HG02623 (cell line): ENCODE measurements around the gene TCF25.
"Not testable (repeated sequence)": the region's sequence is repeated elsewhere in the genome, so short reads cannot be mapped to it uniquely, and the experiment has no call there.

Experiments
- ATAC-seq: cut with Tn5 transposase; IDR thresholded peaks from one replicate; pipeline ENCODE4 v1.9.1; 2021; ENCODE audit warnings: moderate library complexity; ENCODE audit not compliant: unreplicated experiment

Gene TCF25

GRCh38 chr16:89902980-89903379 is 29.6 kb downstream of the TCF25 start:
- no peak for ATAC-seq

GRCh38 chr16:89903908-89904515 is 30.6 kb downstream of the TCF25 start:
- ATAC-seq, result no peak

- ATAC-seq, result no peak
Measured at GRCh38 chr16:89904606-89905510, 31.5 kb downstream of the TCF25 start.

GRCh38 chr16:89905511-89906139 is 32.2 kb downstream of the TCF25 start:
- ATAC-seq, result no peak

- no peak for ATAC-seq
Measured at GRCh38 chr16:89906140-89907025, 33.0 kb downstream of the TCF25 start.

GRCh38 chr16:89907055-89907814 is 33.8 kb downstream of the TCF25 start:
- ATAC-seq, result no peak

GRCh38 chr16:89908236-89908635 is 34.8 kb downstream of the TCF25 start:
- no peak for ATAC-seq

- ATAC-seq, result no peak
Measured at GRCh38 chr16:89909777-89910716, 36.7 kb downstream of the TCF25 start.

- no peak for ATAC-seq
Measured at GRCh38 chr16:89910717-89911354, 37.4 kb downstream of the TCF25 start.

GRCh38 chr16:89911375-89911774 is 38.0 kb downstream of the TCF25 start:
- no peak for ATAC-seq

- no peak for ATAC-seq
Measured at GRCh38 chr16:89912143-89912542, 38.8 kb downstream of the TCF25 start.

GRCh38 chr16:89912627-89913026 is 39.2 kb downstream of the TCF25 start:
- no peak for ATAC-seq

- ATAC-seq, result no peak
Measured at GRCh38 chr16:89913408-89914387, 40.3 kb downstream of the TCF25 start.

- ATAC-seq, result not testable (repeated sequence)
Measured at GRCh38 chr16:89914642-89915285, 41.4 kb downstream of the TCF25 start.

- no peak for ATAC-seq
Measured at GRCh38 chr16:89915303-89916232, 42.2 kb downstream of the TCF25 start.
